Duodenal mucosa (tissue), 2 donors: ENCODE data around the gene AOC1.

ENCODE experiments used
- H3K27ac ChIP-seq: one replicate; pipeline ENCODE4 v1.7.0; 2013; ENCODE audit warnings: low read depth, low read length
- H3K27me3 ChIP-seq, 2 donors: one replicate each; pipeline ENCODE4 v1.7.0; 2013; ENCODE audit warnings: low read length in 2 of 2, control low read depth in 1 of 2; ENCODE audit not compliant: insufficient read depth in 2 of 2, control insufficient read depth in 1 of 2
- H3K36me3 ChIP-seq, 2 donors: one replicate each; pipeline ENCODE4 v1.7.0; 2013; ENCODE audit warnings: low read length in 2 of 2, control low read depth in 1 of 2; ENCODE audit not compliant: insufficient read depth in 2 of 2, control insufficient read depth in 1 of 2
- H3K4me1 ChIP-seq, 2 donors: one replicate each; pipeline ENCODE4 v1.7.0; 2013; ENCODE audit warnings: low read length in 2 of 2, control low read depth in 1 of 2; ENCODE audit not compliant: insufficient read depth in 2 of 2, control insufficient read depth in 1 of 2
- H3K4me3 ChIP-seq, 2 donors: one replicate each; pipeline ENCODE4 v1.7.0; 2013; ENCODE audit warnings: low read length in 2 of 2, low read depth in 1 of 2
- H3K9ac ChIP-seq, 2 donors: one replicate each; pipeline ENCODE4 v1.7.0; 2013; ENCODE audit warnings: low read length in 2 of 2, low read depth in 1 of 2
- H3K9me3 ChIP-seq, 2 donors: one replicate each; pipeline ENCODE4 v1.7.0; 2013; ENCODE audit warnings: low read length in 2 of 2, control low read depth in 1 of 2; ENCODE audit not compliant: control insufficient read depth in 1 of 2

The AOC1 gene

GRCh38 chr7:150871601-150872000 lies 19.3 kb downstream of the AOC1 start:
- H3K9me3 ChIP-seq, result peaks cover 0 to 2% of the 10 kb centered on the region in 2 donors
- no peaks in the 10 kb centered on the region for H3K27me3 ChIP-seq
- no peak overlapping the region for H3K4me3 ChIP-seq

GRCh38 chr7:150874401-150875198 lies 22.3 kb downstream of the AOC1 start:
- Histone ChIP-seq H3K27me3 (no peaks in the 10 kb centered on the region), H3K36me3 (no peaks in the 10 kb centered on the region), H3K27ac (no peak overlapping the region), H3K4me1 (peaks cover 0 to 12% of the 10 kb centered on the region in 2 donors), H3K9me3 (no peaks in the 10 kb centered on the region), H3K9ac (no peak overlapping the region), H3K4me3 (no peak overlapping the region)

More at GRCh38 chr7:150871601-150872000, 19.3 kb downstream of the AOC1 start:
- no peak overlapping the region for H3K9ac ChIP-seq
- H3K4me1 ChIP-seq, result peaks cover 0 to 3% of the 10 kb centered on the region in 2 donors
- H3K36me3 ChIP-seq, result no peaks in the 10 kb centered on the region
- H3K27ac ChIP-seq, result no peak overlapping the region

GRCh38 chr7:150875791-150876190 lies 23.5 kb downstream of the AOC1 start:
- Histone ChIP-seq H3K4me3 (no peak overlapping the region), H3K27ac (no peak overlapping the region), H3K27me3 (no peaks in the 10 kb centered on the region), H3K9ac (no peak overlapping the region), H3K36me3 (no peaks in the 10 kb centered on the region), H3K9me3 (peaks cover under 1 to 6% of the 10 kb centered on the region in 2 donors), H3K4me1 (peaks cover 0 to 12% of the 10 kb centered on the region in 2 donors)

DNA sequence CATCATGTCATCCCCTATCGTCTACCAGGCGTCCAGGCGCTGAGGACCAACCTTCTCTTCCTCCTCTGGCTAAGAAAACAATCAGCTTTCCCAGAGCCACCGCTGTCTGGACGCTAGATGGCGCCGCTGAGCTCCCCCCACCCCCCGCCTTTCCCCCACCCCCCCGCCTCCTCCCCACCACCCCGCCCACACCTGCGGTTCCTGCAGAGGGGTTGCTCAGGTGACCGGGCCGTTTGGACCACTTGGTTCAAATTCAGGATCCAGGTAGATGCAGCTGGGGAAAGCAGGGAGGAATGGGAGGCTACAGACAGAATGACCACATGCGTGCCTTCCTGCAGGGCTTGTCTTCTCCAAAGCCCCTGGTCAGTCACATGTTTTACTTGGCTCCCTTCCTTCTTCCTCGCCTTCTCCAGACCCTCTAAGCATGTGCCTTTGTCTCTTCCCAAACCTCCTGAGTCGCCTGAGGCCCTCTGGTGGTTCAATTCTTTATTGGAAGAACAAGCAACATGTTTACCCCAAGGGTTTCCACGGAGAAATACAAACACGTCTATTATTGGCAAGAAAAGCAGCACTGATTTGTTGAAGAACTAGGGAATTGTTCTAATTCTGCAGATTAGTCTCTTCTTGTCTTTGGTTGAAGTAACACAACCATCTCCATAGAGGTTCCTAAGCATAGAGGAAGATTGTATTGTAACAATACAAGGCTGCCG lies 24.7 kb downstream of the AOC1 start:
- H3K9me3 ChIP-seq, result peaks cover 9 to 10% of the 10 kb centered on the region in 2 donors

GRCh38 chr7:150877536-150877935 lies 25.2 kb downstream of the AOC1 start:
- H3K9me3 ChIP-seq, result peaks cover 9 to 10% of the 10 kb centered on the region in 2 donors
- no peak overlapping the region for H3K4me3 ChIP-seq
- no peak overlapping the region for H3K27ac ChIP-seq
- peaks cover 0 to 12% of the 10 kb centered on the region in 2 donors for H3K4me1 ChIP-seq
- no peaks in the 10 kb centered on the region for H3K36me3 ChIP-seq
- H3K27me3 ChIP-seq, result no peaks in the 10 kb centered on the region
- no peak overlapping the region for H3K9ac ChIP-seq

More for the DNA sequence above, 24.7 kb downstream of the AOC1 start:
- Histone ChIP-seq H3K27ac (no peak overlapping the region), H3K4me3 (peak overlapping the region in 1 of 2 donors; percentile 62), H3K36me3 (no peaks in the 10 kb centered on the region), H3K9ac (no peak overlapping the region), H3K4me1 (peaks cover 0 to 12% of the 10 kb centered on the region in 2 donors), H3K27me3 (no peaks in the 10 kb centered on the region)

- peaks cover 9 to 10% of the 10 kb centered on the region in 2 donors for H3K9me3 ChIP-seq
- no peak overlapping the region for H3K27ac ChIP-seq
- no peak overlapping the region for H3K4me3 ChIP-seq
- H3K4me1 ChIP-seq, result peaks cover 0 to 12% of the 10 kb centered on the region in 2 donors
- H3K27me3 ChIP-seq, result no peaks in the 10 kb centered on the region
- H3K36me3 ChIP-seq, result no peaks in the 10 kb centered on the region
- H3K9ac ChIP-seq, result no peak overlapping the region
These were observed 27.0 kb downstream of the AOC1 start for GRCh38 chr7:150879345-150879744.

GRCh38 chr7:150881189-150881588 lies 28.9 kb downstream of the AOC1 start:
- H3K27ac ChIP-seq, result no peak overlapping the region
- H3K4me1 ChIP-seq, result peaks cover 0 to 12% of the 10 kb centered on the region in 2 donors
- no peak overlapping the region for H3K9ac ChIP-seq
- H3K36me3 ChIP-seq, result no peaks in the 10 kb centered on the region
- H3K4me3 ChIP-seq, result no peak overlapping the region
- no peaks in the 10 kb centered on the region for H3K27me3 ChIP-seq
- H3K9me3 ChIP-seq, result peaks cover 9 to 10% of the 10 kb centered on the region in 2 donors

DNA sequence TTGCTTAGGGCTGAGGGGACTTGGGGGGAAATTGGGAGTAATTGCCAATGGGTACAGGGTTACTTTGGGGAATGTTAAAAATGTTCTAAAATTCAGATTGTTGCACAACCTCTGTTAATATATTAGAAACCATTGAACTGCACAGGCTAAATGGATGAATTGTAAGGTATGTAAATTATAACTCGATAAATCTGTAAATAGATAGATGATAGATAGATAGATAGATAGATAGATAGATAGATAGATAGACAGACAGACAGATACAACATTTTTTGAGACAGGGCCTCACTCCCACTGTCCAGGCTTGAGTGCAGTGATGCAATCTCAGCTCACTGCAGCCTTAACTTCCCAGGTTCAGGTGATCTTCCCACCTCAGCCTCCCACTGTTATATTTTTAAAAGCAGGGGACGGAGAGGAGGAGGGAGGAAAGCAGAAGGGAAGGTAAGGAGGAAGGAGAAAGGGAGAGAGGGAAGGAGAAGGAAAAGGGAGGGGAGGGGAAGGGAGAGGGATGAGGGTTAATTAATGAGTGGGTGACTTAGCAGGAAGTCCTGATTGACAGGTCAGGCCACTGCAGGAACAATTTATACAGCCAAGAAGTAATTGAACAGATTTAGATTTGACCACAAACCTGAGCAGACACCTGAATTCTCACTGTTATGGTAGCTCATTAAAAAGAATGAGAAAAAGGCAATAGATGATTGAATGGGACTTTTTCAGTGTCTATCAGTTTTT lies 38.7 kb downstream of the AOC1 start:
- Histone ChIP-seq H3K27me3 (peaks cover 0 to 4% of the 10 kb centered on the region in 2 donors), H3K9ac (no peak overlapping the region), H3K4me3 (no peak overlapping the region), H3K36me3 (no peaks in the 10 kb centered on the region), H3K27ac (no peak overlapping the region), H3K9me3 (peaks cover 3 to 10% of the 10 kb centered on the region in 2 donors), H3K4me1 (no peaks in the 10 kb centered on the region)

DNA sequence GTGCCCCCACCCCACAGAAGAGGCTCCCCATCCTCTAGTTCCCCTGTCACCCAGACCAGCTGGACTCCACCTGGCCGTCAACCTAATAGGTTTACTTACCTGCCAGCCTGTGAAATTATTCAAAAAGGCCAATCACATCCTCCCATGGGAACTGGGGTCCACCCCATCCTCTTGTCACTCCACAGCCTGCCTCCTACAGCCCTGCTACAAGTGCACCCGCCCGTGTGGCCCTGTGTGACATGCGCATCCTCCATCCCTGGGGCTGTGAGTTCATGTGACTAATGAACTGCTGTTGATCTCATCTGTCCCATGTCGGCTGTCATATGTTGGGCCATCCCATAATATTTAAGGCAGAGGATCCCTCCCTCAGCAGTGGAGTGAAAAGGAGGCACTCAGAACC lies 39.4 kb downstream of the AOC1 start:
- Histone ChIP-seq H3K27ac (no peak overlapping the region), H3K27me3 (peaks cover 0 to 4% of the 10 kb centered on the region in 2 donors), H3K4me3 (no peak overlapping the region), H3K4me1 (no peaks in the 10 kb centered on the region), H3K9me3 (peaks cover 3 to 10% of the 10 kb centered on the region in 2 donors), H3K9ac (no peak overlapping the region), H3K36me3 (no peaks in the 10 kb centered on the region)
